NCI-H774 (cell line): ENCODE measurements around the gene TMC7.
A peak's percentile ranks its signal among the peaks of the same experiment; 100 is the strongest.
"Not testable (repeated sequence)": the region's sequence is repeated elsewhere in the genome, so short reads cannot be mapped to it uniquely, and the experiment has no call there.

Experiments
- DNase-seq: peaks from one replicate; lab custom pipeline; 2025; lab: John Stamatoyannopoulos, UW

The TMC7 gene

GRCh38 chr16:18979936-18980335 lies 3.8 kb upstream of the TMC7 start:
- peak; percentile 17 for DNase-seq

DNA sequence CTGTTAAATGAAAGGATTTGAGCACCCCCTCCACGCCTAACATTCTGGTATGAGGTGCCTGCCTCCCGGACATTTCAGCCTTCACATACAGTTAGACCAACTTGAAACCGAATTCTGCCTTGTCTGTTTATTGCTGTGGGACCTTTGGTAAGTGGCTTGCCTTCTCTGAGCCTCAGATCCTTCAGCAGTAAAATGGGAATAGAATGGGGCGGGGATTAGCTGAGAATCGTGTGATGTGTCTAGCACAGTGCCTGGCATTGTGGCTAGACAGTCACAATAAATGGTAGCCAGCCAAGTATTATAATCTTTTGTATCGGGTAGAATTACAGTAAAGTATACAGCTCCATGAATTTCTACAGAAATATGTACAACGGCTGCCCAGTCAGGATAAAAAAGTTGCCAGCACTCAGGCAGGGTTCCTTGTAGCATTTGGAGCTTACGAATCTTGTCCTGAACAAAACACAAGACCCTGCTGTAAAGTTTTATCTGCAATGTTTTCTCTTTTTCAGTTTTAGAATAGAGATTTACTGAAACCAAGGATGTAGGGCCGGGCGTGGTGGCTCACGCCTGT lies 786 bp downstream of the TMC7 start:
- DNase-seq, result no peak

DNA sequence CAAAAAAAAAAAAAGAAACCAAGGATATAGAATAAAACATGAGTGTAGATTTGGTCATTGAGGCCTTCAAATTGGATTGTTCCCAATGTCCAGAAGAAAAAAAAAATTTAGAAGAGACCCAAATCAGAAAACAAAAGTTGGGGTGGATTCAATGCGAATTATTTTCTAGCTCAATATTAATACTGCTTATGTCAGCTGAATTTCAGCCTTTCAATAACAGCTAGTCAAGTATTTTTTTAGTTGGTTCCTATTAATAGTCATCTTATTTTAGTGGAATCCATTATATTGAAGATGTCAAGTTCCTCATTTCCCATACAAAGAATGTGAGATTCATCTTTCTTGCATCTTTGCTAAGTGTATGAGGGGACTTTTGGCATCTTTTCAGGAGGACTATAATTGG lies 1.5 kb downstream of the TMC7 start:
- DNase-seq, result not testable (repeated sequence)

DNA sequence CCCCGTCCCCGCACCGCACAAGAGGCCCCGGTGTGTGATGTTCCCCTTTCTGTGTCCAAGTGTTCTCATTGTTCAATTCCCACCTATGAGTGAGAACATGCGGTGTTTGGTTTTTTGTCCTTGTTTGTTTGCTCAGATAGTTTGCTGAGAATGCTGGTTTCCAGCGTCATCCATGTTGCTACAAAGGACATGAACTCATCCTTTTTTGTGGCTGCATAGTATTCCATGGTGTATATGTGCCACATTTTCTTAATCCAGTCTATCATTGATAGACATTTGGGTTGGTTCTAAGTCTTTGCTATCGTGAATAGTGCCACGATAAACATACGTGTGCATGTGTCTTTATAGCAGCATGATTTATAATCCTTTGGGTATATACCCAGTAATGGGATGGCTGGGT lies 8.0 kb downstream of the TMC7 start:
- not testable (repeated sequence) for DNase-seq

DNA sequence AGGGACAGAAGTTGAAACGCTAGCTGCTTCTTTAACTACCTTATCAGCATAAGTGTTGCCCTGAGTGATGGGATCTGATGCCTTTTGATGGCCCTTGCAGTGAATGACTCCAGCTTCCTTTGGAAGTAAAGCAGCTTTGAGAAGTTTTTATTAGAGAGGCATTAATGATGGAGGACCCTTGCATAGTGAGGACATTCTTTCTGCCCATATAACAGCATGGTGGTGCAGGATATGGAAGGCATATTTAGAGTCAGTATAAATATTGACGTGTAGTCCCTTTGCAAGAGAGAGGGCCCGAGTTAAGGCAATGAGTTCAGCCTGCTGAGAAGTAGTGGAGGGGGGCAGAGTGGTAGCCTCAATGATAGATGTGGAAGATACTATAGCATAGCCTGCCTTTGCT lies 9.8 kb downstream of the TMC7 start:
- DNase-seq, result not testable (repeated sequence)

GRCh38 chr16:18994181-18994580 lies 10.4 kb downstream of the TMC7 start:
- not testable (repeated sequence) for DNase-seq

DNA sequence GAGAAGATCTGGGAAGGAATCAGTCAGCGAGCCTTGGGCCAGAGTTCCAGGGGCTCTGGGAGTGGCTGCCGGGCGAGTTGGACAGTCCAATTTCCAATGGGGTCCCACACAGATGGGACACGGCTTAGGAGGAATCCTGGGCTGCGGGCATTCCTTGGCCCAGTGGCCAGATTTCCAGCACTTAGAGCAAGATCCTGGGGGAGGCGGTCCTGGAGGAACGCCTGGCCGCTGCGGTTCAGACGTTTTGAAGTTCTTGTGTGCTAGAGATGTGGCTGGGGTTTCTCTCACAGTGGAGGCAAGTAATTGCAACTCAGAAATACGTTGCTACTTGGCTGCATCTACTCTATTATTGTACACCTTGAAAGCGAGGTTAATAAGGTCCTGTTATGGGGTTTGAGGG lies 11.7 kb downstream of the TMC7 start:
- DNase-seq, result not testable (repeated sequence)

- DNase-seq, result not testable (repeated sequence)
Measured at GRCh38 chr16:18996536-18996935, 12.8 kb downstream of the TMC7 start.

DNA sequence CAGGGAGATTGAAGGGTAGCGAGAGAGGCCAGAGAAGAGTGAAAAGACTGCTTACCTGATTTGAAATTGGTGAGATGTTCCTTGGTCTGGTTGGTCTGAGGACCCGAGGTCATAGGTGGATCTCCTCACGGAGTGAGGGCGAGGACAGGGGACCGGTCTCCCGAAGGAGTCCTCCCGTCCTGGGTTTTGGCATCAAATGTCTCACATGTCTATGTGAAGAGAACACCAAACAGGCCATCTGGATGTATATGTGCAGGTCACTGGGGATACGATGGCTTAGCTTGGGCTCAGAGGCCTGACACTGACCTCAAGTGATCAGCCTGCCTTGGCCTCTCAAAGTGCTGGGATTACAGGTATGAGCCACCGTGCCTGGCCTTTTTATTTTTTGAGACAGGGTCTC lies 13.3 kb downstream of the TMC7 start:
- not testable (repeated sequence) for DNase-seq

DNA sequence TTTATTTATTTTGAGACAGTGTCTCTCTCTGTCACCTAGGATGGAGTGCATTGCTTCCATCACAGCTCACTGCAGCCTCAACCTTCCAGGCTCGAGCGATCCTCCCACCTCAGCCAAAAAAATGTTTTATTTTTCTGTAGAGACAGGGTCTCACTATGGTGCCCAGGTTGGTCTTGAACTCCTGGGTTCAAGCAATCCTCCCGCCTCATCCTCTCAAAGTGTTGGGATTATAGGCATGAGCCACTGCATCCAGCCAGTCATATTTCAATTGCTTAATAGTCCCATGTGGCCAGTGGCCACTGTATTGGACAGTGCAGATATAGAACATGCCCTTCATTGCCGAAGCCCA lies 15.3 kb downstream of the TMC7 start:
- no peak for DNase-seq

GRCh38 chr16:19001788-19002187 lies 18.1 kb downstream of the TMC7 start:
- no peak for DNase-seq

DNA sequence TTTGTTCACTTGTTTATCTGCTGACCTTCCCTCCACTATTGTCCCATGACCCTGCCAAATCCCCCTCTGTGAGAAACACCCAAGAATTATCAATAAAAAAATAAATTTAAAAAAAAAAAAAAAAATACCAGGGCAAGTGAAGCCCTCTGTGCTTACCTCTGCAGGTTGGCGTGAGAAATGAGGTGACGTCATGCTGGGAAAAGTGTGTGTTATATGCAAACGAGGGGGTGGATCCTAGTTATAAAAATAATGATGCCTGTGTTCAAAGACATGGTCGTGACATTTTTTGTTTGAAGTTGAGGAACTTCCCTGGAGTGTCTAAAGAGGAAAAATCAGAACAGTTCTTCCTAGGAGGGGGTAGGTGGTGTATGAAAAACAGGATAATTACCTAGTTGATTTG lies 20.2 kb downstream of the TMC7 start:
- DNase-seq, result no peak

GRCh38 chr16:19005561-19006445 lies 22.1 kb downstream of the TMC7 start:
- DNase-seq, result no peak

DNA sequence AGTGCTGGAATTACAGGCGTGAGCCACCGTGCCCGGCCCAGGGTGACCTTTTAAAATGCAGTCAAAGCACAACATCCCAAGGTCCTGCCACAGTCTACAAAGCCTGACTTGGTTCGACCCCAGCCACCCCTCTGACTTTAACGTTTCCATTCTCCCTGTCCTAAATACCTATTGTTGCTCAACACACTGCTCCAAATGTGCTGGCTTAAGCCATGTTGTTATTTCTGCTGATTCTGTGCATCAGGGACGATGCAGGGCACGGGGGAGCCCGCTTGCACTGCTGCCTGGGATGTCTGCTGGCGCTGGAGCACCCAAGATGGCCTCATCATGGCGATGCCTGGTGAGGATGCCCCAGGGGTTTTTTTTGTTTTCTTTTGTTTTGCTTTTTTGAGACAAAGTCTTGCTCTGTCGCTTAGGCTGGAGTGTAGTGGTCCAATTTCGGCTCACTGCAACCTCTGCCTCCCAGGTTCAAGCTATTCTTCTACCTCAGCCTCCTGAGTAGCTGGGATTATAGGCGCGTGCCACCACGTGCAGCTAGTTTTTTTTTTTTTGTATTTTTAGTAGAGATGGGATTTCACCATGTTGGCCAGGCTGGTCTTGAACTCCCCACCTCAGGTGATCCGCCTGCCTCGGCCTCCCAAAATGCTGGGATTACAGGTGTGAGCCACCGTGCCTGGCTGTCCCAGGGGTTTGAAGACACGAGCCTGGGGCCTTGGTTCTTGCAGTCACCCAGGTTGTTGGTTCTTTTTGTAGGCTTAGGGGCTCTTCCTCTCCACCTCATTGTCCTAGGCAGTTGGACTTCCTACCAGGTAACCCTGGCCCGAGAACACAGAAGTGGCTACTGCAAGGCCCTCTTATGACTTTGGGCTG lies 22.9 kb downstream of the TMC7 start:
- DNase-seq, result no peak

GRCh38 chr16:19008245-19009169 lies 24.8 kb downstream of the TMC7 start:
- DNase-seq, result no peak

GRCh38 chr16:19011169-19011731 lies 27.5 kb downstream of the TMC7 start:
- no peak for DNase-seq

GRCh38 chr16:19014461-19014860 lies 30.7 kb downstream of the TMC7 start:
- DNase-seq, result no peak

GRCh38 chr16:19017179-19017578 lies 33.4 kb downstream of the TMC7 start:
- DNase-seq, result no peak

- DNase-seq, result no peak
Measured at GRCh38 chr16:19020689-19021088, 37.0 kb downstream of the TMC7 start.

- no peak for DNase-seq
Measured at GRCh38 chr16:19021747-19022146, 38.0 kb downstream of the TMC7 start.

DNA sequence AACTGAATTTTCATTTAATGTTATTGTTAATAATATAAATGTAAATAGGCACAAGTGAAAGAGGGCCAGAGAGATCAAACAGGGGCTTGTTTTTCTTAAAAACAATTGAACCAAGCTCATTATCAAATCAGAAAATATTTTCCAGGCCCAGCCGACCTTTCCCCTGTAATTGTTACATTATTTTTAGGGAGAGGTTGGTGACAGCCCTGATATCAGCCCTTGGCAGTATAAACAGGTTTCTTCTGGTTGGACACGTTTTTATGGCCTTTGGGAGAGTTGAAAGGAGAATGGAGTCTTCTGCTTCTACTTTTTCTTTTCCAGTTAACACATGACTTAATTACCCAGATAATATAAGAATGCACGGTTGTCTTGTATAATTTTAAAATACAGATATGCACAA lies 43.7 kb downstream of the TMC7 start:
- DNase-seq, result no peak
